Measurements from ENCODE around the gene MAMLD1.

MAMLD1 gene

GRCh38 chrX:150537851-150538250, 174.7 kb downstream of the MAMLD1 start:
- no peak for DNase-seq

- no peak for DNase-seq
Observed at GRCh38 chrX:150540965-150541364, 177.8 kb downstream of the MAMLD1 start.

- no peak for DNase-seq
Observed at GRCh38 chrX:150542846-150543229, 179.7 kb downstream of the MAMLD1 start.

GRCh38 chrX:150543230-150544155, 180.4 kb downstream of the MAMLD1 start:
- DNase-seq, result no peak

- DNase-seq, result peak in 1 of 2 donors; percentile 19
Observed at GRCh38 chrX:150544222-150544787, 181.2 kb downstream of the MAMLD1 start.

GRCh38 chrX:150544835-150545770, 182.0 kb downstream of the MAMLD1 start:
- no peak for DNase-seq

- DNase-seq, result peak; percentile 22 to 56
Observed at GRCh38 chrX:150546711-150547153, 183.6 kb downstream of the MAMLD1 start.

GRCh38 chrX:150547375-150548115, 184.4 kb downstream of the MAMLD1 start:
- peak in 1 of 2 donors; percentile 17 for DNase-seq

- DNase-seq, result no peak
Observed at GRCh38 chrX:150548251-150548650, 185.1 kb downstream of the MAMLD1 start.

GRCh38 chrX:150548684-150549083, 185.6 kb downstream of the MAMLD1 start:
- no peak for DNase-seq

- no peak for DNase-seq
Observed at GRCh38 chrX:150551963-150552362, 188.8 kb downstream of the MAMLD1 start.

- no peak for DNase-seq
Observed at GRCh38 chrX:150558424-150558823, 195.3 kb downstream of the MAMLD1 start.
